Psoas muscle (tissue), 8 donors: ENCODE results near the gene USP8. TPM values are rescaled to one million over a fixed set of nuclear protein-coding genes. Genes with fewer than 3 reads are reported as not detected.
"Not testable (repeated sequence)": the region's sequence is repeated elsewhere in the genome, so short reads cannot be mapped to it uniquely, and the experiment has no call there.

Source experiments
- ATAC-seq, 4 donors: fragments of 200-7000 bp; cut with Tn5 transposase; one replicate each; pipeline ENCODE4 v1.9.1; 2020; ENCODE audit warnings: moderate library complexity in 3 of 4, mild to moderate bottlenecking in 2 of 4
- DNase-seq, 2 donors: peaks; one replicate each; pipeline ENCODE4 v3.0.0-alpha.2; 2020
- H3K27ac ChIP-seq: fragments of 200-600 bp; one replicate; pipeline ENCODE4 v1.8.0; 2022
- H3K27me3 ChIP-seq, 3 donors: fragments of 200-600 bp in 1 of 3; one replicate each; pipeline versions ENCODE4 v1.6.1 to v1.8.0; 2013 to 2022; ENCODE audit warnings: low read length in 2 of 3, mild to moderate bottlenecking in 2 of 3, moderate library complexity in 1 of 3; ENCODE audit not compliant: insufficient read depth in 3 of 3
- H3K36me3 ChIP-seq, 2 donors: fragments of 200-600 bp in 1 of 2; one replicate each; pipeline versions ENCODE4 v1.6.1 to v1.8.0; 2013 to 2022; ENCODE audit warnings: low read depth in 1 of 2, mild to moderate bottlenecking in 1 of 2, moderate library complexity in 1 of 2; ENCODE audit not compliant: insufficient read depth in 1 of 2
- H3K4me1 ChIP-seq: fragments of 200-600 bp; one replicate; pipeline ENCODE4 v1.8.0; 2022
- H3K4me3 ChIP-seq: fragments of 200-600 bp; one replicate; pipeline ENCODE4 v1.8.0; 2022; ENCODE audit warnings: mild to moderate bottlenecking
- H3K9me3 ChIP-seq: fragments of 200-600 bp; one replicate; pipeline ENCODE4 v1.8.0; 2022
- whole genome bisulfite sequencing, 3 donors: extraction: QIAGEN DNeasy Blood & Tissue Kit; methylation state at CpG; one replicate each; pipeline versions ENCODE4 v1.1.6 to v1.1.7; 2013; 5-methylcytosine and 5-hydroxymethylcytosine counted together
- intact Hi-C, 2 donors: fragments of 100-400 bp; cut with DNase I; formaldehyde crosslinking; loops; one replicate each; pipeline versions ENCODE4 v1.11.0 to v1.14.2; 2022
- polyA plus RNA-seq, 3 donors: library from polyadenylated mRNA; stranded (reverse); fragments of 200-250 nt; gene quantifications; one replicate each; pipeline ENCODE4 v1.2.3, GENCODE V29; 2013
- total RNA-seq, 4 donors: library from RNA; stranded (reverse); fragmentation: NEBNext Ultra II Directional in 2 of 4; extraction: Animal tissue kit (Norgen Biotek cat#: 25700) in 2 of 4; gene quantifications; one replicate each; pipeline versions ENCODE4 v1.2.1 to v1.2.4, GENCODE V29; 2021 to 2023
- TF ChIP-seq, protein P1 (sequence below): fragments of 200-600 bp; IDR thresholded peaks from one replicate; pipeline ENCODE4 v1.8.0; 2022; ENCODE audit warnings: antibody characterized with exemption
- donor health status: healthy with polysubstance abuse.
- donor health status: DM: no; HTN: no; CAD: no; lungs with moderate emphysema.
- donor health status: Bipolar disorder and iron deficiency.
- donor health status: healthy.
- donor health status: DM: yes; HTN: yes; CAD: no.
- donor health status: DM: no; HTN: no; CAD: no.
- donor health status: DM: no; HTN: no; CAD: no.
- donor health status: DM: yes; HTN: yes; CAD: no.

Gene USP8
- total and polyA plus RNA-seq, 7 donors, result 16.9 to 42.9 (median 30.7) TPM

DNA sequence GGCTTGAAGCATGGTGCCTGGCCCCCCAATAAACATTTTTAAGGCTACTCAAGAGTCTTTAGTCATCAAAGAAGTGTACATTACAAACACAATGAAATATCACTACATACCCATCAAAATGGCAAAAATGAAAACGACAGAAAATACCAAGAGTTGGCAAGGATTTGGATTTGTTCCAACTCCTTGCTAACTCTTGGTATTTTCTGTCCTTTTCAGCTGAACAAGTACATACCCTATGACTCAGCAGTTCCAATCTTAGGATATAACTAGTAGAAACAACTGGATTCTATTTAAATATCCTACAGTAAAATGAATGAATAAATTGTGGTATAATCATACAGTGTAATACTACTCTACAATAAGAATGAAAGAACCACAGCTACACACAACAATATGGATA, 44.1 kb upstream of the USP8 start:
- TF ChIP-seq, protein P1, sequence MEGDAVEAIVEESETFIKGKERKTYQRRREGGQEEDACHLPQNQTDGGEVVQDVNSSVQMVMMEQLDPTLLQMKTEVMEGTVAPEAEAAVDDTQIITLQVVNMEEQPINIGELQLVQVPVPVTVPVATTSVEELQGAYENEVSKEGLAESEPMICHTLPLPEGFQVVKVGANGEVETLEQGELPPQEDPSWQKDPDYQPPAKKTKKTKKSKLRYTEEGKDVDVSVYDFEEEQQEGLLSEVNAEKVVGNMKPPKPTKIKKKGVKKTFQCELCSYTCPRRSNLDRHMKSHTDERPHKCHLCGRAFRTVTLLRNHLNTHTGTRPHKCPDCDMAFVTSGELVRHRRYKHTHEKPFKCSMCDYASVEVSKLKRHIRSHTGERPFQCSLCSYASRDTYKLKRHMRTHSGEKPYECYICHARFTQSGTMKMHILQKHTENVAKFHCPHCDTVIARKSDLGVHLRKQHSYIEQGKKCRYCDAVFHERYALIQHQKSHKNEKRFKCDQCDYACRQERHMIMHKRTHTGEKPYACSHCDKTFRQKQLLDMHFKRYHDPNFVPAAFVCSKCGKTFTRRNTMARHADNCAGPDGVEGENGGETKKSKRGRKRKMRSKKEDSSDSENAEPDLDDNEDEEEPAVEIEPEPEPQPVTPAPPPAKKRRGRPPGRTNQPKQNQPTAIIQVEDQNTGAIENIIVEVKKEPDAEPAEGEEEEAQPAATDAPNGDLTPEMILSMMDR, result no peak
- DNase-seq (no peak), ATAC-seq (no peak)
- H3K9me3 ChIP-seq, result no peaks in the 10 kb centered on the region
- H3K4me1 ChIP-seq, result no peaks in the 10 kb centered on the region
- intact Hi-C loops, result no loop called here
- H3K27ac ChIP-seq, result no peak overlapping the region
- no peak overlapping the region for H3K4me3 ChIP-seq
- no peaks in the 10 kb centered on the region for H3K27me3 ChIP-seq
- H3K36me3 ChIP-seq, result no peaks in the 10 kb centered on the region
- 45 to 97% (median 51%) methylated on average over 1 of the region's 1 CpG for WGBS, 3 donors

- no peaks in the 10 kb centered on the region for H3K9me3 ChIP-seq
- no peaks in the 10 kb centered on the region for H3K4me1 ChIP-seq
- no peaks in the 10 kb centered on the region for H3K27me3 ChIP-seq
- ATAC-seq, result no peak
- no peaks in the 10 kb centered on the region for H3K36me3 ChIP-seq
- H3K27ac ChIP-seq, result no peak overlapping the region
- TF ChIP-seq, protein P1, result no peak
- H3K4me3 ChIP-seq, result no peak overlapping the region
- intact Hi-C loops, result no loop called here
- DNase-seq, result no peak
- WGBS, 3 donors, result 58 to 61% (median 59%) methylated on average over 1 of the region's 1 CpG
These were observed 42.8 kb upstream of the USP8 start for GRCh38 chr15:50381438-50381837.

- WGBS, 3 donors, result 75 to 86% (median 85%) methylated on average over 5 of the region's 5 CpGs
These were observed 41.8 kb upstream of the USP8 start for GRCh38 chr15:50382408-50382807.

DNA sequence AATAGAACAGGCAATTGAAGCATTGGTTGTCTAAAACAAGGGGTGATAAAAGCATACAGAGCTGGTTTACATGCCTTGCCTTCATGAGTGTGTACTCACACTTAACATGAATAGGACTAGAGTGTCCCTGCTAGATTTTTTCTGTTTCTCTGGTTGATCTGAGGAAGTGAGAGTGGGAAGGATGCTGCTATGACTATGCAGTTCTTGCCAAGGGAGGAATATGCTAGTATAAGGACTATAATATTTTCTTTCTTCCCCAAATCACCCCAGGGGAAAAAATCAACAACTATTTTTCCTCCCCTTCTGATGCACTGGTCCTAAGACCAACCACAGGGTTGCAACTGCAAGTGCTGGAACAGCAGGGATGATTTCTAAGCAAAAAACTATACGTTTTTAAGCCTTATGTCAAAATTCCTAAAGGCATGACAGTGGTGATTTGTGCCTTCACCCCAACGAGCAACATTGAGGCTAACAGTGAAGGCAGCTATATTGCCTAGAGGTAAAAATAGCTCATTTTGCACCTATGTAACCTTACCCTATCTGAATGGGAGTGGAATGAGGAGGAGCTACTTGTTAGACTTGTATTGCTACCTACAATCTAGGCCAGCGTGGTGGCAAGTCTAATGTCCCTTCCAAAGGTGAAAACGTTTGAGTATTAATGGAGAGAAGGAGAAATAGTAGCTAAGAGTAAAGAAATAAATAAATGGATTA, 33.5 kb upstream of the USP8 start:
- H3K9me3 ChIP-seq, result no peaks in the 10 kb centered on the region
- 42 to 43% (median 43%) methylated on average over 4 of the region's 4 CpGs for WGBS, 3 donors
- H3K4me1 ChIP-seq, result no peaks in the 10 kb centered on the region
- no peak for ATAC-seq
- intact Hi-C loops, result no loop called here
- no peak overlapping the region for H3K4me3 ChIP-seq
- DNase-seq, result no peak
- TF ChIP-seq, protein P1, result no peak
- H3K27me3 ChIP-seq, result no peaks in the 10 kb centered on the region
- H3K36me3 ChIP-seq, result no peaks in the 10 kb centered on the region
- H3K27ac ChIP-seq, result no peak overlapping the region

More at GRCh38 chr15:50382408-50382807, 41.8 kb upstream of the USP8 start:
- ATAC-seq, H3K27ac ChIP-seq, DNase-seq, H3K4me1 ChIP-seq, intact Hi-C loops, H3K36me3 ChIP-seq, H3K4me3 ChIP-seq, H3K9me3 ChIP-seq, H3K27me3 ChIP-seq: not testable (repeated sequence)

- H3K4me3 ChIP-seq, ATAC-seq, H3K4me1 ChIP-seq, H3K36me3 ChIP-seq, H3K9me3 ChIP-seq, DNase-seq, H3K27ac ChIP-seq, intact Hi-C loops, H3K27me3 ChIP-seq: not testable (repeated sequence)
- WGBS, 3 donors, result 69 to 76% (median 70%) methylated on average over 4 of the region's 4 CpGs
These were observed 32.6 kb upstream of the USP8 start for GRCh38 chr15:50391561-50391960.

GRCh38 chr15:50411870-50412269, 12.3 kb upstream of the USP8 start:
- no peak overlapping the region for H3K27ac ChIP-seq
- TF ChIP-seq, protein P1, result no peak
- no peaks in the 10 kb centered on the region for H3K27me3 ChIP-seq
- DNase-seq (no peak), ATAC-seq (no peak)
- no peak overlapping the region for H3K4me3 ChIP-seq
- no peaks in the 10 kb centered on the region for H3K36me3 ChIP-seq
- intact Hi-C loops, result no loop called here
- 73 to 100% (median 94%) methylated on average over 2 of the region's 2 CpGs for WGBS, 3 donors
- no peaks in the 10 kb centered on the region for H3K4me1 ChIP-seq
- no peaks in the 10 kb centered on the region for H3K9me3 ChIP-seq
